NB4 (cell line): ENCODE measurements around the gene MAP4K4.

ENCODE experiments used
- DNase-seq: peaks from one replicate; pipeline ENCODE4 v3.0.0; 2010; ENCODE audit warnings: low read depth
- H3K4me3 ChIP-seq: one replicate; pipeline ENCODE4 v1.5.1; 2011; ENCODE audit warnings: mild to moderate bottlenecking, low read depth, low read length, moderate library complexity
- CTCF ChIP-seq: IDR thresholded peaks from one replicate; pipeline ENCODE4 v1.5.1; 2012; ENCODE audit warnings: low read depth, low read length
- MAX ChIP-seq: IDR thresholded peaks from 2 replicates; pipeline ENCODE4 v1.6.1; 2011; ENCODE audit warnings: low read depth, low read length
- MYC ChIP-seq: IDR thresholded peaks from 2 replicates; pipeline ENCODE4 v1.6.1; 2011; ENCODE audit warnings: low read depth, low read length
- POLR2A ChIP-seq: IDR thresholded peaks from 2 replicates; pipeline ENCODE4 v1.6.1; 2011; ENCODE audit warnings: mild to moderate bottlenecking; ENCODE audit not compliant: insufficient read length; ENCODE audit errors: extremely low read depth

MAP4K4 gene

GRCh38 chr2:101717071-101717845 is 19.8 kb downstream of the MAP4K4 start:
- DNase-seq = no peak
- no peak overlapping the region for H3K4me3 ChIP-seq
- no peak for TF ChIP-seq POLR2A
- no peak for TF ChIP-seq MAX
- TF ChIP-seq MYC = no peak
- TF ChIP-seq CTCF = no peak

GRCh38 chr2:101718479-101718878 is 21.0 kb downstream of the MAP4K4 start:
- DNase-seq = no peak
- no peak for TF ChIP-seq POLR2A
- no peak for TF ChIP-seq MYC
- no peak for TF ChIP-seq MAX

GRCh38 chr2:101718993-101719571 is 21.6 kb downstream of the MAP4K4 start:
- TF ChIP-seq POLR2A = no peak
- no peak for TF ChIP-seq MAX
- TF ChIP-seq MYC = no peak
- TF ChIP-seq CTCF = no peak
- no peak overlapping the region for H3K4me3 ChIP-seq
- no peak for DNase-seq

More at GRCh38 chr2:101718479-101718878, 21.0 kb downstream of the MAP4K4 start:
- no peak overlapping the region for H3K4me3 ChIP-seq

GRCh38 chr2:101720732-101721131 is 23.2 kb downstream of the MAP4K4 start:
- DNase-seq = no peak
- H3K4me3 ChIP-seq = no peak overlapping the region
- TF ChIP-seq MYC (no peak), CTCF (no peak), POLR2A (no peak), MAX (no peak)

GRCh38 chr2:101722864-101723263 is 25.4 kb downstream of the MAP4K4 start:
- H3K4me3 ChIP-seq = no peak overlapping the region
- no peak for TF ChIP-seq MYC
- no peak for TF ChIP-seq MAX
- no peak for TF ChIP-seq CTCF
- no peak for DNase-seq

GRCh38 chr2:101723371-101724124 is 26.0 kb downstream of the MAP4K4 start:
- TF ChIP-seq MAX (no peak), POLR2A (no peak), MYC (no peak), CTCF (no peak)
- no peak for DNase-seq
- no peak overlapping the region for H3K4me3 ChIP-seq
